H9 (cell line): ENCODE data around the gene PLCH1. TPM values are rescaled to one million over a fixed set of nuclear protein-coding genes. Genes with fewer than 3 reads are reported as not detected.

Source experiments
- DNase-seq: peaks from one replicate; pipeline ENCODE4 v3.0.0-alpha.2; 2017
- H2AFZ ChIP-seq: one replicate; pipeline ENCODE4 v1.6.1; 2013; ENCODE audit warnings: mild to moderate bottlenecking, low read length, control low read depth, moderate library complexity
- H2AK5ac ChIP-seq: 2 replicates; pipeline ENCODE4 v1.6.1; 2013; ENCODE audit warnings: low read length, control low read depth, mixed read lengths; ENCODE audit not compliant: insufficient read length
- H2BK120ac ChIP-seq: one replicate; pipeline ENCODE4 v1.6.1; 2013; ENCODE audit warnings: low read depth, mild to moderate bottlenecking, low read length, control low read depth, inconsistent platforms; ENCODE audit not compliant: poor library complexity, severe bottlenecking
- H2BK12ac ChIP-seq: 2 replicates; pipeline ENCODE4 v1.6.1; 2013; ENCODE audit warnings: low read length, control low read depth, mixed read lengths, low read depth; ENCODE audit not compliant: insufficient read length
- H2BK15ac ChIP-seq: 2 replicates; pipeline ENCODE4 v1.6.1; 2013; ENCODE audit warnings: low read depth, low read length, control low read depth
- H2BK20ac ChIP-seq: one replicate; pipeline ENCODE4 v1.6.1; 2013; ENCODE audit warnings: low read depth, mild to moderate bottlenecking, low read length, control low read depth, inconsistent platforms; ENCODE audit not compliant: poor library complexity, severe bottlenecking
- H2BK5ac ChIP-seq: 2 replicates; pipeline ENCODE4 v1.6.1; 2013; ENCODE audit warnings: low read length, control low read depth, mixed read lengths; ENCODE audit not compliant: insufficient read length
- H3K14ac ChIP-seq: 2 replicates; pipeline ENCODE4 v1.6.1; 2013; ENCODE audit warnings: low read length, control low read depth; ENCODE audit not compliant: insufficient read depth
- H3K18ac ChIP-seq: 2 replicates; pipeline ENCODE4 v1.6.1; 2013; ENCODE audit warnings: low read depth, mild to moderate bottlenecking, mixed read lengths, low read length, control low read depth; ENCODE audit not compliant: insufficient read length
- H3K23ac ChIP-seq: 2 replicates; pipeline ENCODE4 v1.6.1; 2013; ENCODE audit warnings: low read length, control low read depth, mixed read lengths, low read depth; ENCODE audit not compliant: insufficient read length
- H3K23me2 ChIP-seq: 2 replicates; pipeline ENCODE4 v1.6.1; 2013; ENCODE audit warnings: low read depth, mild to moderate bottlenecking, mixed read lengths, low read length, control low read depth; ENCODE audit not compliant: insufficient read length, poor library complexity, severe bottlenecking
- H3K27ac ChIP-seq: 2 replicates; pipeline ENCODE4 v1.5.1; 2013; ENCODE audit warnings: low read length, control low read depth, mixed read lengths, low read depth; ENCODE audit not compliant: insufficient read length
- H3K27me3 ChIP-seq: 2 replicates; pipeline ENCODE4 v1.6.1; 2013; ENCODE audit warnings: low read length, control low read depth, inconsistent platforms; ENCODE audit not compliant: insufficient read depth
- H3K4ac ChIP-seq: 2 replicates; pipeline ENCODE4 v1.6.1; 2013; ENCODE audit warnings: low read depth, mild to moderate bottlenecking, control low read depth, inconsistent platforms, low read length, moderate library complexity
- H3K4me1 ChIP-seq: 2 replicates; pipeline ENCODE4 v1.6.1; 2013; ENCODE audit warnings: low read length, control low read depth, inconsistent platforms; ENCODE audit not compliant: insufficient read depth
- H3K4me2 ChIP-seq: 2 replicates; pipeline ENCODE4 v1.6.1; 2013; ENCODE audit warnings: low read length, control low read depth, mixed read lengths; ENCODE audit not compliant: insufficient read length, insufficient read depth
- H3K56ac ChIP-seq: 2 replicates; pipeline ENCODE4 v1.6.1; 2013; ENCODE audit warnings: low read depth, mild to moderate bottlenecking, mixed read lengths, low read length, control low read depth; ENCODE audit not compliant: insufficient read length
- H3K79me1 ChIP-seq: 2 replicates; pipeline ENCODE4 v1.6.1; 2013; ENCODE audit warnings: low read depth, mild to moderate bottlenecking, moderate library complexity, low read length, control low read depth, inconsistent platforms; ENCODE audit not compliant: insufficient read depth, poor library complexity, severe bottlenecking
- H3K79me2 ChIP-seq: 2 replicates; pipeline ENCODE4 v1.6.1; 2013; ENCODE audit warnings: low read length, control low read depth, inconsistent platforms; ENCODE audit not compliant: insufficient read depth
- H3K9ac ChIP-seq: 2 replicates; pipeline ENCODE4 v1.6.1; 2013; ENCODE audit warnings: low read length, control low read depth, mixed read lengths; ENCODE audit not compliant: insufficient read length; ENCODE audit errors: extremely low read depth
- H3K9me3 ChIP-seq: one replicate; pipeline ENCODE4 v1.6.1; 2013; ENCODE audit warnings: low read depth, low read length, inconsistent platforms; ENCODE audit not compliant: control insufficient read depth
- H3T11ph ChIP-seq: one replicate; pipeline ENCODE4 v1.6.1; 2013; ENCODE audit warnings: mild to moderate bottlenecking, low read length, control low read depth, inconsistent platforms
- H4K20me1 ChIP-seq: one replicate; pipeline ENCODE4 v1.6.1; 2013; ENCODE audit not compliant: control insufficient read depth, insufficient read length, insufficient read depth
- H4K5ac ChIP-seq: 2 replicates; pipeline ENCODE4 v1.6.1; 2013; ENCODE audit warnings: low read depth, mild to moderate bottlenecking, mixed read lengths, low read length, control low read depth; ENCODE audit not compliant: insufficient read length
- H4K8ac ChIP-seq: replicated peaks from 2 replicates; pipeline ENCODE4 v1.6.1; 2013; ENCODE audit warnings: low read length, control low read depth, mixed read lengths, low read depth; ENCODE audit not compliant: insufficient read length
- H4K91ac ChIP-seq: 2 replicates; pipeline ENCODE4 v1.6.1; 2013; ENCODE audit warnings: low read depth, mild to moderate bottlenecking, moderate library complexity, mixed read lengths, low read length, control low read depth; ENCODE audit not compliant: insufficient read length
- H3K27ac Mint-ChIP-seq, 3 experiments: 2 replicates in 2 of 3; 3 replicates in 1 of 3; pipeline ENCODE4 v1.8.0; 2020 to 2021; ENCODE audit warnings: mixed read lengths in 3 of 3, mild to moderate bottlenecking in 1 of 3, moderate library complexity in 1 of 3
- H3K27me3 Mint-ChIP-seq: 2 replicates; pipeline ENCODE4 v1.8.0; 2021; ENCODE audit warnings: low read depth, mild to moderate bottlenecking, moderate library complexity, mixed read lengths
- H3K36me3 Mint-ChIP-seq, 3 experiments: 2 replicates in 2 of 3; 3 replicates in 1 of 3; pipeline ENCODE4 v1.8.0; 2020 to 2021; ENCODE audit warnings: low read depth in 3 of 3, mixed read lengths in 3 of 3; ENCODE audit not compliant: insufficient read depth in 1 of 3
- H3K4me1 Mint-ChIP-seq, 2 experiments: 2 replicates each; pipeline ENCODE4 v1.8.0; 2020; ENCODE audit warnings: mixed read lengths in 2 of 2
- H3K4me3 Mint-ChIP-seq, 2 experiments: 2 replicates in 1 of 2; 3 replicates in 1 of 2; pipeline ENCODE4 v1.8.0; 2020 to 2021; ENCODE audit warnings: mild to moderate bottlenecking in 2 of 2, mixed read lengths in 2 of 2, moderate library complexity in 1 of 2
- H3K9me3 Mint-ChIP-seq, 2 experiments: 2 replicates in 1 of 2; 3 replicates in 1 of 2; pipeline ENCODE4 v1.8.0; 2020; ENCODE audit warnings: mild to moderate bottlenecking in 2 of 2, mixed read lengths in 2 of 2, moderate library complexity in 1 of 2
- CTCF ChIP-seq: fragments of 200-600 bp; sonication (generic); conservative IDR thresholded peaks from 3 replicates; pipeline ENCODE4 v1.8.0; 2021; ENCODE audit warnings: antibody characterized with exemption, mild to moderate bottlenecking
- WGBS: extraction: QIAGEN DNeasy Blood & Tissue Kit; methylation state at CpG from one replicate; pipeline ENCODE4 v1.1.7; 2013; ENCODE audit warnings: missing lambda C conversion rate, low lambda C conversion rate, mixed read lengths; ENCODE audit not compliant: insufficient read length; ENCODE audit errors: extremely low coverage; 5-methylcytosine and 5-hydroxymethylcytosine counted together
- total RNA-seq: library from RNA; stranded (reverse); gene quantifications from 2 replicates; pipeline ENCODE4 v1.2.1, GENCODE V29; 2021

PLCH1 gene
- total RNA-seq, 1 experiment from 2014 or later = 19.0 TPM

GRCh38 chr3:155549087-155549486, 195.8 kb downstream of the PLCH1 start:
- Histone ChIP-seq H4K20me1 (no peaks in the 10 kb centered on the region), H2BK120ac (no peak overlapping the region), H2BK15ac (no peak overlapping the region), H3K27me3 (no peaks in the 10 kb centered on the region), H3T11ph (no peak overlapping the region), H3K14ac (no peak overlapping the region), H3K4ac (no peak overlapping the region), H3K4me2 (no peak overlapping the region), H2BK5ac (no peak overlapping the region), H3K79me2 (no peaks in the 10 kb centered on the region), H3K9ac (no peak overlapping the region), H2AK5ac (no peak overlapping the region), H3K9me3 (no peaks in the 10 kb centered on the region), H3K79me1 (no peaks in the 10 kb centered on the region), H2AFZ (no peak overlapping the region), H4K8ac (no peak overlapping the region), H3K23me2 (no peaks in the 10 kb centered on the region), H3K27ac (no peak overlapping the region), H4K5ac (no peak overlapping the region), H3K18ac (no peak overlapping the region), H3K4me1 (no peaks in the 10 kb centered on the region), H3K23ac (no peak overlapping the region), H4K91ac (no peak overlapping the region), H2BK20ac (no peak overlapping the region), H2BK12ac (no peak overlapping the region), H3K56ac (no peak overlapping the region)
- Mint-ChIP-seq H3K27ac (no peak overlapping the region; a peak in 1 of 7 replicates), H3K4me3 (no peak overlapping the region), H3K27me3 (no peaks in the 10 kb centered on the region), H3K9me3 (no peaks in the 10 kb centered on the region; a peak in 1 of 5 replicates), H3K36me3 (peaks cover 7 to 28% (median 28%) of the 10 kb centered on the region in 3 experiments), H3K4me1 (no peaks in the 10 kb centered on the region)
- no peak for TF ChIP-seq CTCF
- DNase-seq = no peak
- WGBS = no CpG with 5 or more reads among the region's 2 CpGs
